NCI-H510A (cell line): ENCODE measurements around the gene KRT7.
"Not testable (repeated sequence)": the region's sequence is repeated elsewhere in the genome, so short reads cannot be mapped to it uniquely, and the experiment has no call there.

Experiments
- DNase-seq: peaks from one replicate; lab custom pipeline; 2025; lab: John Stamatoyannopoulos, UW

Gene KRT7

DNA sequence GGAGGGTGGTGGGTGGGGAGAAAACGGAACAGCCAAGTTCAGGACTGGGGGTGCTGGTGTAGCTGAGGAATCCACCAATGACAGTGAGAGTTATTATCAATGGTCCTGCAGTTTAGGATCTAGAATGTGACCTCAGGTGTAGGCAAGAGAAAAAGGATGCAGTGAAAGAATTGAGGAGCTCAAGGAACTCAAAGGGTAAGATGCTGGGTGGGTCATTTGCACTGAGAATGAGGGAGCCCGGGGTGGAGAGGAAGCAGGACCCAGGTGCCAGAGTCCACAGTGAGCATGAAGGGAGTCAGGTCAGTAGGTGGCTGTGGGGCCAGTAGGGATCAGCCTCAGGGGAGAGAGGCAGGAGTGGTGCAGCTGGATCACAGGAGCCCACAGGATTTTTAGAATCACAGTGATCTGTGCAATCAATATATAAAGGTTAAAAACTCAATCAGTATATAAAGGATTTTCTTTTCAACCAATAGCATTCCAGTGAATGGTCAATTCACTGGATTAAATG, 3.2 kb upstream of the KRT7 start:
- no peak for DNase-seq

DNA sequence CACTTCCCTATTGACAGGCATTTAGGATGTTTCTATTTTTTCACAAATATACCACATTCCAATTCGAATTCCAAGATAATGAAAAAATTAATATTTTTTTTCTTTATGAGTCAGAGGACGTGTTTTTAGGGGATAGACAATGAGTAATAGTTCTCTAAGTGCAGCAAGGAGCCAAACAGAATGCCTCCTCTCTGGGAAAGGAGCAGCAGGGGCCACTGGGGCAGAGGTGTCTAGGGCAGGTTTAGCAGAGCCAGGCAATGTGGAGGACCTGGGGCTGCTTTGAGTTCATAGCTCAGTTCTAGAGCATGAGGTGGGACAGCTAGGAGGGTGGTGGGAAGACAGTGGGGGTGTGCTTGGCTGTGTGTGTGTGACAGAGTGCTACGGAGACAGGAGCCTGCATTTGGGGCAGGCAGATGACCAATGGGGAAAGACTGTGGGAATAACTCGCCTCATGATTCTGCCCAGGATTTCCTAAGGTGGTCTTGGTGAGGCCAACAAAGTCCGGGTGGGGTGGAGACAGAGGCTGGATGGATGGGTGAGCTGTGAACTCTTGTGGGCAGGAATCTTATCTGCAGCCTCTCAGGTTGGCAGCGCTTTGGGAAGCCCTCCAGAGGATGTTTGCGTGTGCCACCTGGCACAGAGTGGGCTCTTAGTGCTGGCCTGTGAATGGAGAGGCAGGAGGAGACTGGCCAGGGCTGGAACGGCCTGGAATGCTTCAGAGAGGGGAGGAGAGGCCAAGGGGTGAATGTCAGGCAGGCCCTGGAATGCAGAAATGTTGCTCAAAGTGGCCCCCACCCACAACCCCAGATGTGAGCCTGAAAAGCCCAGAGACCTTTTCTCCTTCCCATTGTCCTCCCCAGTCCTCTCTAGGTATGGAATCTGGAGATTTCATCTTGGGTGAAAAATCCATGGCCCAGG, 2.4 kb upstream of the KRT7 start:
- DNase-seq, result no peak

- DNase-seq, result no peak
These were observed 1.5 kb upstream of the KRT7 start for GRCh38 chr12:52231305-52232202.

GRCh38 chr12:52232203-52232673, 805 bp upstream of the KRT7 start:
- no peak for DNase-seq

DNA sequence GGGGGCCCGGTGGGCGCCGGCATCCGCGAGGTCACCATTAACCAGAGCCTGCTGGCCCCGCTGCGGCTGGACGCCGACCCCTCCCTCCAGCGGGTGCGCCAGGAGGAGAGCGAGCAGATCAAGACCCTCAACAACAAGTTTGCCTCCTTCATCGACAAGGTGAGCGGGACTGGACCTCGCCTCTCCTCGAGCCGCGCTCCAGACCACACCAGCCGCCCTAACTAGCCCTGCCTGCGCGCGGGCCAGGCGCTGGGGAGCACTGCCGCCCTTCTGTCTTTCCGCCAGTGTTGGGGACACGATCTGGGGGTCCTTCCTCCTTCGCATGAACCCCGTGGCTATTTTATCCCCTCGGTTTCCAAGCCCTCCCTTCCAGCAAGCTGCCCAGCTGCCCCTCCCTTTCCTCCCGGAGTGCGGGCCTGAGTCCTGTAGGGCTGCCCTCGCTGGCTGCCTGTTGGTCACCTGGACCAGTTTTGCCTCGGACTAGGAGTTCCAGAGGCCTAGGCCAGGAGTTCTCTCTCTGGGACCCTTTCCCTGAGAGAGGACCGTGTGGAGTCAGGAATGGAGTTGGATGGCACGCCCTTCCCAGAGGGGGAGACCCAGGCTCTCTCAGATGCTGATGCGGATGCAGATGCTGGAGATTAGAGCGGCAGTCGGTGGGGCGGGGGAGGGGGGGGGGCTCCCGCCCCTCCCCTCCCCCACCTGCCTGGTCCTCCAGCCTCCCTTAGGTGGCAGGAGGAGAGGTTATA, 592 bp downstream of the KRT7 start:
- no peak for DNase-seq

DNA sequence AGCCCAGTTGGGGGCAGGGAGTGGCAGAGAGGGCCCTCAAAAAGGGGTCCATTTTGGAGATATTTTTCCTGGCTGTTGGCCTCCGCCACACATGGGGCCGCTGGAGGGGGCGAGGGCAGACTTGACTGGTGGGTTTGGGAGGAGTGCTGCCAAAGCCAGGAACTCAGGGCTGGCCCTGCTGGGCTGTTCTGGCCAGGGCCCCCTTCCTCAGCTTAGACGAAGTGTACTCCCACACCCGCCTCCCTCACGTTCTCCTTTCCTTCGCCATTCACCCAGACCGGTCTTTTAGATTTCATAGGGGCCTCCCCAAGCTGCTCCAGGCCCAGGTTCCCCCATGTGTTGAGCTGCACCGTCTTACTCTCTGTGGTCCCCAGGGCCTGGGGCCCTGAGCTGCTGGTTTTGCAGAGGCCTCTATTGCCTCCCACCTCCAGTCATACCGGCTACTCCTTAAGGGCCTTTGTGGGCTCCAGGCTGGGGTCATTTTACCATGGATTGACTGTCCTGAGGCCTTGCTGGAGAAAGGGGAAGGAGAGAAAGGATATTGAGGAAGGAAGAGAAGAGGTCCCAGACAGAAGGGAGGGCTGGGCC, 1.3 kb downstream of the KRT7 start:
- no peak for DNase-seq

DNA sequence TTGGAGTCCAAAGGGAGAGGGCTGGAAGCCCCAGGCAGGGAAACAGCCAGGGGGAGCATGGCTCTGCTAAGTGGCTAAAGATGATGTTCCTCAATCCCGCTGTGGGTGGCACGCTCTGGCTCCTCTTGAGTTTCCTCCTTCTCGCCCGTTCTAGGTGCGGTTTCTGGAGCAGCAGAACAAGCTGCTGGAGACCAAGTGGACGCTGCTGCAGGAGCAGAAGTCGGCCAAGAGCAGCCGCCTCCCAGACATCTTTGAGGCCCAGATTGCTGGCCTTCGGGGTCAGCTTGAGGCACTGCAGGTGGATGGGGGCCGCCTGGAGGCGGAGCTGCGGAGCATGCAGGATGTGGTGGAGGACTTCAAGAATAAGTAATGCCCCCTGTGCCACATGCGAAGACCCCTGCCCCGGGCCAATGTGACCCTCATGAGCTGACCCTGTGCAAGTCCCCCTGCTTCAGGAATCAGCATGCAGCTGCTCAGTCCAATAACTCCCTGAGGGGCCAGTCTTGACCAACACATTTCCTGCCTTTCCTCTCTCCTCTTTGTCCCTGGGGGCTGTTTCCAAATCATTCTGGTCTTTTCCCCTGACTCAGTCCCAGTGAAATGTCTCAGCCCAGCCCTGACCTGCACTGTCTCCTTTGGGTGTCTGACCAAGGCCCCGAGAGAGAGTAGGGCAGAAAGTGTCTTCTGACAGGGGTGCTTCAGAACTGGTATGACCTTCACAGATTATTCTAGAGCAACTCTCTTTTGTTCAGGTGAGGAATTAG, 2.1 kb downstream of the KRT7 start:
- no peak for DNase-seq

DNA sequence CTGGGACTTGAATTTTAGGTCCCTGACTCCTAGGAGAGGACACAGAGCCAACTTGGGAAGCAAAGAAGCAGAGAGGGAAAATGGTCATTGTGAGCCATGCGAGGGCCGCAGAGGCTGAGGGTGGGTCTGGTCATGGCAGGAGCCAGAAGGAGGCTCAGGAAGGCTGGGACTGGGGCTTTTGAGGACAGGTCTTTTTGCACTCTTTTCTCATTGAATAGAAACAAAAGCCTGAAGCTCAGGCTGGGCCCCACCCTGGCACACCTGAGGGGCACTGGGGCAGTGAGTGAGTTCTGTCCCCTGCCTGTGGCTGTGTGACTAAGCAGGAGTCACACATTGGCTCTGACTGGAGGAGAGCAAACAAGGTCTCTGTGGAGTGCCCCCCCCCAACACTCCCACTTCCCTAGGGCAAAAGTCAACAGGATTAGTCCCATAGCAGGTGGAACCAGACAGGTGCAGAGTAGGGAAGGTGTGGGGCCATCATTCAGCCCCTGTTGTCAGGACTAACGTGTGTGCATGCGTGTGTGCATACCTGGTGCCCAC, 2.8 kb downstream of the KRT7 start:
- peak; percentile 88 for DNase-seq

GRCh38 chr12:52236386-52237050, 3.5 kb downstream of the KRT7 start:
- DNase-seq, result no peak

GRCh38 chr12:52238207-52238840, 5.3 kb downstream of the KRT7 start:
- DNase-seq, result no peak

DNA sequence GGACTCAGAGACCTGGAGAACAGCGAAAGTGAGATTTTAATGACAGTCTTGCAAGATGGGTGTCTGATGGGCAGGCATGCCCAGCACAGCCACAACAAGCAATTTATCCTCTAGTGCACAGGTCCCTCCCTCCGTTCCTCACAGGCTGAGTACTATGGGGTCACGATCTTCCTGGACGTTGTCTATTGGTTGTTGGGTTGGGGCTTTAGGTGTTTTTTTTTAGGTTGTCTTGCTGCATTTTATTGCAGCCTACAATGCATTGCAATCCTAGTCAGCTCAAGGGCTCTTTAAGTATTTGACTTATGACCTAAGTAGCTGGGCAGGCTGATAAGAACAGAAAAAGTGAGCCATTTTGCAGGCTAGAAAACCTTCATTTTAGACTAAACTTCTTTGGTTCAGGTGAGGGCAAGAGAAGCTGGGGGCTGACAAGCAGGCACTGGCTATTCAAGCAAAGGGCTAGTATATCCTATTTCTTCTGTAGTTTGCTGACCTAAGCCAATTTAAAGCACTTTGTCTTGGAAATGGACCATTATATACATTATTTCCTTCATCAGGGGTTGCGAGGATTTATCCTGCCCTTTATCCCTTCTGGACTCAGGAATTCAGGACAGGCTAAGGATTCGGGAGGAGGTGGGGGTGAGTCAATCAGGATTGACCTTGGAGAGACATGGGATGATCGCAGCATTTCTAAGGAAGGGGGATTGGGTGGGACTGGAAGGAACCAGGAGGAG, 6.0 kb downstream of the KRT7 start:
- DNase-seq, result no peak

DNA sequence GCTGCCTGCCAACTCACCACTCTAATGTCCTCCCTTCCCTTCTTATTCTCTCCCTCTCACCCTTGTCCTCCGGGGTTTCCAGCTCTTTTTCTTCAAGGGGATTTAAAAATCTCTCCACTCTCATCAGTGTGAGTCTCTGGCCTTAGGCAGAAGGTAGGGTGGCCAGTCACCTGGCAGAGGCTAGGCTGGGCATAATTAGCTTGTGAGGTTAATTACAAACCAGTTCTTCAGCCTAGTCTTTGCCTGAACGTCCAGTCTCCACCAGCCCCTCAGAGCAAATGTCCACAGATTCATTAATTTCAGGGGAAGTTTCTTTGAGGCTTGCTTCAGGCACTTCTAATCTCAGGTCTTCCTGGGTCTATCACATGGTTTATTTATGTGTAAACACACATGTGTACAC, 6.7 kb downstream of the KRT7 start:
- DNase-seq, result no peak

GRCh38 chr12:52240247-52240646, 7.2 kb downstream of the KRT7 start:
- DNase-seq, result not testable (repeated sequence)

GRCh38 chr12:52241205-52241842, 8.3 kb downstream of the KRT7 start:
- DNase-seq, result no peak

GRCh38 chr12:52242442-52243258, 9.6 kb downstream of the KRT7 start:
- DNase-seq, result no peak

- DNase-seq, result peak; percentile 76
These were observed 10.3 kb downstream of the KRT7 start for GRCh38 chr12:52243259-52243855.
